ENCODE data around the gene SCN4A. TPM values are rescaled to one million over a fixed set of nuclear protein-coding genes. Genes with fewer than 3 reads are reported as not detected.
A peak's percentile ranks its signal among the peaks of the same experiment; 100 is the strongest.

SCN4A gene
- total RNA-seq, 1 donor from 2014 or later: 0.18 TPM

DNA sequence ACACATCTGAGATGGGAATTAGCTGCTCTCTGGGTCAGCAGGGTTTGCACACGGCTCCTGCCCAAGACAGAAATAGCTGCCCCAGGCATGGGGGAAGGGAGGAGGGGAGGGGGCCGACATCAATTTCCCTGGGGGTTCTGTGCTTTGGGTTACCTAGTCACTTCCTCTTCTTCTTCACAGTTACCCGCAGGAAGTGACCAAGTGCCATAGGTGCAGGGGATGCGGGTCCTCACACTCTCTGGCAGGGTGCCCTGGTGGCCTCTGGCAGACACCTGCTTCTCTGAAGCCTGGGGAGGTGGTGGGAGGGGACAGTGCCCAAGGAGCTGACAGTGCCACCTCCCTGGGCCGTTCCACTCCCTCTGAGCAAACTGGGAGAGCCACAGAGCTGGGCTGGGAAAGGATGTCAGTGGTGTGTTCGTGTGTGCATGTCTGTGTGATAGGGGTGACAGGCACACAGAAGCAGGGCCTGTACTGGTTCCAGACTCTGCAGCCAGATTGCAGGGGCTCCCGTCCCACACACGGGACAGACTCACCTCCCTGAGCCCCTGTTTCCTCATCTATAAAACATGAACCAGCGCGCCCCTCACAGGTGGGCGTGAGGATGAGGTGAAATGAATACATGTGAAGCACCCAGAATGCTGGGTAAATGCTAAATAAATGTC lies 18.2 kb downstream of the SCN4A start:
- H3K27ac ChIP-seq: no peak overlapping the region
- H3K4me1 ChIP-seq: no peaks in the 10 kb centered on the region
- no peaks in the 10 kb centered on the region for H3K36me3 ChIP-seq
- TF ChIP-seq, protein P1, sequence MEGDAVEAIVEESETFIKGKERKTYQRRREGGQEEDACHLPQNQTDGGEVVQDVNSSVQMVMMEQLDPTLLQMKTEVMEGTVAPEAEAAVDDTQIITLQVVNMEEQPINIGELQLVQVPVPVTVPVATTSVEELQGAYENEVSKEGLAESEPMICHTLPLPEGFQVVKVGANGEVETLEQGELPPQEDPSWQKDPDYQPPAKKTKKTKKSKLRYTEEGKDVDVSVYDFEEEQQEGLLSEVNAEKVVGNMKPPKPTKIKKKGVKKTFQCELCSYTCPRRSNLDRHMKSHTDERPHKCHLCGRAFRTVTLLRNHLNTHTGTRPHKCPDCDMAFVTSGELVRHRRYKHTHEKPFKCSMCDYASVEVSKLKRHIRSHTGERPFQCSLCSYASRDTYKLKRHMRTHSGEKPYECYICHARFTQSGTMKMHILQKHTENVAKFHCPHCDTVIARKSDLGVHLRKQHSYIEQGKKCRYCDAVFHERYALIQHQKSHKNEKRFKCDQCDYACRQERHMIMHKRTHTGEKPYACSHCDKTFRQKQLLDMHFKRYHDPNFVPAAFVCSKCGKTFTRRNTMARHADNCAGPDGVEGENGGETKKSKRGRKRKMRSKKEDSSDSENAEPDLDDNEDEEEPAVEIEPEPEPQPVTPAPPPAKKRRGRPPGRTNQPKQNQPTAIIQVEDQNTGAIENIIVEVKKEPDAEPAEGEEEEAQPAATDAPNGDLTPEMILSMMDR (IDR thresholded peaks at IDR 0.05): no peak
- no peaks in the 10 kb centered on the region for H3K9me3 ChIP-seq
- peak in 1 of 2 donors; percentile 38 for ATAC-seq
- DNase-seq: no peak
- H3K27me3 ChIP-seq (ENCODE audit: low read depth): no peaks in the 10 kb centered on the region
- H3K4me3 ChIP-seq: no peak overlapping the region
- intact Hi-C loops (cut with DNase I): no loop called here

- peak; percentile 7 to 29 for ATAC-seq
- TF ChIP-seq, protein P1 (IDR thresholded peaks at IDR 0.05): peak; percentile 27
- intact Hi-C loops (cut with DNase I): no loop called here
- no peak for DNase-seq
- Histone ChIP-seq H3K27ac (no peak overlapping the region), H3K4me1 (peaks cover 9% of the 10 kb centered on the region), H3K4me3 (no peak overlapping the region), H3K36me3 (no peaks in the 10 kb centered on the region), H3K9me3 (no peaks in the 10 kb centered on the region), H3K27me3 (ENCODE audit: low read depth) (no peaks in the 10 kb centered on the region)
Measured at GRCh38 chr17:63950940-63951907, 21.5 kb downstream of the SCN4A start.

DNA sequence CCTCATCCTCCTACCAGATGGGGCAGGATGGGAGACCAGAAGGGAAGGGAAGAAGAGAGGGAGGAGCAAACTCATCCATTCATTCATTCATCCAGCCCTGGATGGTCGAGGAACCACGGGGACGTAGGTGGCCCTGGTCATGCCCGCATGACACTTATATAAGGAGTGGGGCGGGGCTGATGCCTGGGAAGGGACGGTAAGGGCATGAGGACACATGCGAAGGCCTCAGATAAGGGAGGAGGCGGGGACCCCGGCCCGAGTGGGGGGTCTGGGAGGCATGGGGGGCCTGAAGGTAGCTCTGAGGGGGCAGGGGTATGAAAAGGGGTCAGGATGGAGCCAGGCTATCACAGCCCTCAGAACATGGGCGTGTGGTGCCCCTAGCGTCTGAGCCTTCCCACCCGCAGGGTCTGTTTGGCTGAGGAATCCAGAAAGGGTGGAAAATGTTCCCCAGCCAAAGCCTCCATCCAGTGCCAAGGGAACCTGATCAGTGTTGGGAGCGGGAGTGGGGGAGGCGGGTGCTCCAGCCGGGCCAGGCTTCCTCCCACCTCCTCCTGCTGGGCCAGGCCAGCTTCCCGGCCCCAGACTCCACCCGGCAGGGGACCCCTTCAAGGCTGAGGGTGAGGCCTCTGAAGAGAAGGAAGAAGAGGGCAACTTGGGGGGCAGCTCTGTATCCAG lies 23.0 kb downstream of the SCN4A start:
- intact Hi-C loops (cut with DNase I): no loop called here
- H3K4me3 ChIP-seq: no peak overlapping the region
- H3K4me1 ChIP-seq: peaks cover 12% of the 10 kb centered on the region
- H3K9me3 ChIP-seq: no peaks in the 10 kb centered on the region
- ATAC-seq: no peak
- TF ChIP-seq, protein P1 (IDR thresholded peaks at IDR 0.05): no peak
- H3K27ac ChIP-seq: no peak overlapping the region
- no peaks in the 10 kb centered on the region for H3K36me3 ChIP-seq
- DNase-seq: no peak
- no peaks in the 10 kb centered on the region for H3K27me3 ChIP-seq (ENCODE audit: low read depth)

GRCh38 chr17:63948521-63948920 lies 24.2 kb downstream of the SCN4A start:
- no peak for ATAC-seq
- no peak for DNase-seq
- intact Hi-C loops (cut with DNase I): no loop called here
- TF ChIP-seq, protein P1 (IDR thresholded peaks at IDR 0.05): no peak
- peaks cover 12% of the 10 kb centered on the region for H3K4me1 ChIP-seq
- no peaks in the 10 kb centered on the region for H3K27me3 ChIP-seq (ENCODE audit: low read depth)
- H3K4me3 ChIP-seq: no peak overlapping the region
- H3K9me3 ChIP-seq: no peaks in the 10 kb centered on the region
- no peaks in the 10 kb centered on the region for H3K36me3 ChIP-seq
- H3K27ac ChIP-seq: no peak overlapping the region

GRCh38 chr17:63947711-63948330 lies 24.9 kb downstream of the SCN4A start:
- Histone ChIP-seq H3K9me3 (no peaks in the 10 kb centered on the region), H3K4me3 (no peak overlapping the region), H3K27me3 (ENCODE audit: low read depth) (no peaks in the 10 kb centered on the region), H3K27ac (no peak overlapping the region), H3K4me1 (peaks cover 12% of the 10 kb centered on the region), H3K36me3 (no peaks in the 10 kb centered on the region)
- intact Hi-C loops (cut with DNase I): no loop called here
- DNase-seq (no peak), ATAC-seq (no peak)
- TF ChIP-seq, protein P1 (IDR thresholded peaks at IDR 0.05): no peak

Measured in lower lobe of right lung (tissue), 2 donors.